ENCODE results near the gene GBGT1. TPM values are rescaled to one million over a fixed set of nuclear protein-coding genes. Genes with fewer than 3 reads are reported as not detected.

GBGT1 gene
- polyA plus RNA-seq, 3 donors from 2014 or later = not detected

DNA sequence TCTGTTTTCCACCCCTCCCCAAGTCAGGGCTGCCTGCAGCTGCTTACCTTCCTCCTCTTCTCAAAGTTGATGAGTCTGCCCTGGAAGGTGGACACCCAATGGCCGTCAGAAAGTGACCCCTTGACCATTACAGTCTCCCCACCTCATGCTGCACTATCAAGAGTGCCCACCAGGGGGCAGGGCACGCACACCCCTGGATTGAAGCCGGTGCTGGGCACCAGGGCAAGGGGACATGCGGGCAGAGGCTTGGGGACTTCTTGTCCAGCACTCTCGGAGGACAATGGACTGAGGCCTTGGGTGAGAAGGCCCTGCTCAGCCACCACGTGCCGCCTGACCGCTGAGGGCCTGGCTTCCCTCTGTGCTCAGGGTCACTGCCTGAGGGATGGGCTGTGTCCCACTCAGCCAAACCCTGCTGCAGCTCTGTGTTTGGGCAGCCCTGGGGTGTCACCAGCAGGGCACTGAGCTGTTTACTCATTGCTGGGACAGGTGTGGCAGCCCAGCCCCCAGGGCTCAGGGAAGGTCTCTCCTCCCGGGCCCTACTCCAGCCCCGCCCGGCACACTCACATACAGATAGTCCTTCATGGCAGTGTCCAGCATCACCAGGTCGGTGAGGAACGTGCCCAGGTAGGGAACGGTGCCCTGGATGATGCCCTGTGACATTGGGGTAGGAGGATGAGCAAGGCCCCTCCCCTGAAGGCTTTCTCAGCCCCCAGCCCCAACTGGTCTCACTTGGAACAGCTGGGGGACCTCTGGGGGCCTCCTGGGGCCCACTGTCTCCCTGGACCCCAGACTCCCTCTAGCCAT, 60.3 kb downstream of the GBGT1 start:
- H3K27me3 Mint-ChIP-seq (ENCODE audit: low read depth in 3 of 3) = peaks cover 2% of the 10 kb centered on the region in 3 donors
- no peak overlapping the region for H3K4me3 Mint-ChIP-seq
- peaks cover 13 to 28% (median 14%) of the 10 kb centered on the region in 3 donors for H3K36me3 Mint-ChIP-seq

More for the DNA sequence above, 60.3 kb downstream of the GBGT1 start:
- H3K9me3 Mint-ChIP-seq = peaks cover 0 to 2% (median 0%) of the 10 kb centered on the region in 6 donors
- H3K27ac Mint-ChIP-seq = peak overlapping the region; percentile 75 to 88 (median 80)
- peaks cover 0 to 2% of the 10 kb centered on the region in 2 donors for H3K4me1 Mint-ChIP-seq
- peak; percentile 63 to 68 (median 67) for DNase-seq

Other genes starting within 250 kb of the GBGT1 start
- gene TSC1, start 219.3 kb downstream of the GBGT1 start, polyA plus RNA-seq = 10 to 100 TPM in 1 of 3 donors, 1 to 10 TPM in 2; 2.5 to 11.8 (median 6.8) TPM
- 1 to 10 TPM in 2 of 3 donors, not detected in 1; 1.6 to 1.8 TPM for gene GFI1B, start 185.2 kb downstream of the GBGT1 start, polyA plus RNA-seq
- 10 to 100 TPM; 31.0 to 52.7 (median 41.0) TPM for gene GTF3C5, start 132.9 kb downstream of the GBGT1 start, polyA plus RNA-seq
- gene CEL, start 101.9 kb downstream of the GBGT1 start, polyA plus RNA-seq = not detected
- 10 to 100 TPM; 31.2 to 68.8 (median 31.6) TPM for gene RALGDS, start 42.7 kb downstream of the GBGT1 start, polyA plus RNA-seq
- gene OBP2B, start 45.3 kb upstream of the GBGT1 start, polyA plus RNA-seq = not detected
- under 1 TPM in 1 of 3 donors, not detected in 2; 0.03 TPM for gene ABO, start 111.3 kb upstream of the GBGT1 start, polyA plus RNA-seq
- gene SURF6, start 172.3 kb upstream of the GBGT1 start, polyA plus RNA-seq = 10 to 100 TPM in 1 of 3 donors, 1 to 10 TPM in 2; 3.0 to 15.5 (median 5.7) TPM
- 10 to 100 TPM in 1 of 3 donors, 1 to 10 TPM in 2; 5.2 to 27.4 (median 7.0) TPM for gene MED22, start 184.2 kb upstream of the GBGT1 start, polyA plus RNA-seq
- gene RPL7A, start 184.3 kb upstream of the GBGT1 start, polyA plus RNA-seq = 100 to 1,000 TPM; 459 to 791 (median 622) TPM
- 100 to 1,000 TPM; 104 to 153 (median 131) TPM for gene SURF1, start 192.6 kb upstream of the GBGT1 start, polyA plus RNA-seq
- 10 to 100 TPM; 30.2 to 36.9 (median 34.5) TPM for gene SURF2, start 192.6 kb upstream of the GBGT1 start, polyA plus RNA-seq
- gene SURF4, start 212.1 kb upstream of the GBGT1 start, polyA plus RNA-seq = 100 to 1,000 TPM; 195 to 304 (median 198) TPM
- gene STKLD1, start 212.5 kb upstream of the GBGT1 start, polyA plus RNA-seq = under 1 TPM in 2 of 3 donors, not detected in 1; 0.55 to 0.96 TPM